GM13976 (cell line): Measurements from ENCODE around the gene RERE.
"Not testable (repeated sequence)": the region's sequence is repeated elsewhere in the genome, so short reads cannot be mapped to it uniquely, and the experiment has no call there.

Source experiments
- DNase-seq: peaks from one replicate; pipeline ENCODE4 v3.0.0; 2012; ENCODE audit warnings: low spot score
- in situ Hi-C: fragments of 300-500 bp; cut with MboI; formaldehyde crosslinking; loops from one replicate; pipeline ENCODE4 v1.12.0; 2022; ENCODE audit warnings: low sequenced_read_pairs, mixed read lengths, inconsistent platforms; ENCODE audit not compliant: unreplicated experiment
- TF ChIP-seq, protein P1 (sequence below): IDR thresholded peaks from 2 replicates; pipeline ENCODE4 v1.5.1; 2012; ENCODE audit warnings: borderline replicate concordance, mild to moderate bottlenecking; ENCODE audit not compliant: insufficient read depth; ENCODE audit errors: extremely low read depth, missing control alignments, control extremely low read depth

Gene RERE

DNA sequence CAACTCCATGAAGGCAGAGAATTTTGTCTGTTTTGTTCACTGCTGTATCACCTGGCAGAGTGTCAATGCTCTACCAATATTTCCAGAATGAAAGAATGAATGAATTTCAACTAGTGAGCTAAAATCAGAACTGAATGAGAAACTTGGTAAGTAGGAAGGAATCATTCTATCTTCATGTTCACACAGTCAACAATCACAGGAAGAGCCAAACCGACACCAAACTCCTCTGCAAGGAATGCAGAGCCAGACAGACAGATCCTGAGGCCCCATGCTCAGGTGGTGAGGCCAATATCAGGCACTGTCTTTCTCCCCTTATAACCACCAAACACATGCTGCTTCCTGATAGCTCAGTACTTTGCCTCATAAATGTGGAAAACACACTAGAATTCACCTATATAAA lies 360.4 kb downstream of the RERE start:
- in situ Hi-C loops, result no loop called here
- DNase-seq, result no peak
- TF ChIP-seq, protein P1, sequence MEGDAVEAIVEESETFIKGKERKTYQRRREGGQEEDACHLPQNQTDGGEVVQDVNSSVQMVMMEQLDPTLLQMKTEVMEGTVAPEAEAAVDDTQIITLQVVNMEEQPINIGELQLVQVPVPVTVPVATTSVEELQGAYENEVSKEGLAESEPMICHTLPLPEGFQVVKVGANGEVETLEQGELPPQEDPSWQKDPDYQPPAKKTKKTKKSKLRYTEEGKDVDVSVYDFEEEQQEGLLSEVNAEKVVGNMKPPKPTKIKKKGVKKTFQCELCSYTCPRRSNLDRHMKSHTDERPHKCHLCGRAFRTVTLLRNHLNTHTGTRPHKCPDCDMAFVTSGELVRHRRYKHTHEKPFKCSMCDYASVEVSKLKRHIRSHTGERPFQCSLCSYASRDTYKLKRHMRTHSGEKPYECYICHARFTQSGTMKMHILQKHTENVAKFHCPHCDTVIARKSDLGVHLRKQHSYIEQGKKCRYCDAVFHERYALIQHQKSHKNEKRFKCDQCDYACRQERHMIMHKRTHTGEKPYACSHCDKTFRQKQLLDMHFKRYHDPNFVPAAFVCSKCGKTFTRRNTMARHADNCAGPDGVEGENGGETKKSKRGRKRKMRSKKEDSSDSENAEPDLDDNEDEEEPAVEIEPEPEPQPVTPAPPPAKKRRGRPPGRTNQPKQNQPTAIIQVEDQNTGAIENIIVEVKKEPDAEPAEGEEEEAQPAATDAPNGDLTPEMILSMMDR, result no peak

DNA sequence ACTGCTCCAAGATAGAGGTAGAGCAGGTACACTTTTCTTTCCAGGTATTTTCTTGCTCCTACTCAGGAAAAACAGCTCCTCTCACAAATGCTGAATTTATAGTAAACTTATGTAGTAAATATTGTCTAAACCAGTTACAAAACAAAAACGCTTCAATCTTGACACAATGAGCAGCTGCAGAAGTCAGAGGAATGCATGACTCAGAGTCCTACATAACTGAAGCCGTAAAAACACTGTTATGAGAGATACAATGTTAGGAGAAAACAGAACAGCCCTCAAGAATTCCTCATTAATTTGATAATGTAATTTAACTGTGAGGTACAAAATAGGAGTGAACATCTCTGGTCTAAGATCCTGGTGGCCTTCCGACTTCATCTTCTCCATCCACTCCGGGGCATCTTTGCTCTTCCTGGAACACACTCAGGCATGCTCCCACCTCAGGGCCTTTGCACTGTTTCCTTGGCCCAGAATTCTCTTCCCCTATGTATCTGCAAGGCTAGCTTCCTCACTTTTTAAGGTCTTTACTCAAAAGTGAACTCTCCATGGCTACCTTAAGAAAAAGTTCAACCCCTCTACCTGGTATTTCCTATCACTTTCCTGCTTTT lies 361.0 kb downstream of the RERE start:
- in situ Hi-C loops, result no loop called here
- DNase-seq, result no peak

DNA sequence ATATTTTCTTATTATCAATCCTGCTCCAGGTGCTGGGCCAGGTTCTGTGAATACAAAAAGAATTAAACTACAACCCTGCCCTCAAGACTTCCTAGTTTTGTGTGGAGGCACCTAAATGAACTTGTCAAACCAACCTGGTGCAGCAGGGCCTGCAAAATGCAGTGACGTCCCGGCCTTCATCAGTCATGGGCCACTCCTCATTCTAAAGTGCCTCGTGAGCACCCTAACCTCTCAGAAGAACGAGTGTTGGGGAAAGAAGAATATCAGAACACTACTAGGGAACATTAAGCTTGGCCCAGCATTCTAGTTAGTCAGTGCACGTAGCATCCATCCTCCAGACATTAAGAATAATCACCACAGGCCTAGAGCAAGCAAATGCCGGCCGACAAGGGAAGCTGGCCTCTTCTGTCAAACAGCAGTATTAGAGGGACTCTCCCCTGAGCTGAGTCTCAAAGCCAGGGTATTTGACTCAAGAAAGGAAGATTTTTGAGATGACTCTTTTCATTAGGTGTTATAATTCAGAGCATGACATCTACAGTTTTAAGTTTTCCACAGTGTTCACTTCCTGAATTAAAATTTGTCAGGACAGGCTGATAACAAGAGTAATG lies 361.6 kb downstream of the RERE start:
- no peak for DNase-seq
- in situ Hi-C loops, result no loop called here
- TF ChIP-seq, protein P1, result no peak

More for the DNA sequence above, 361.0 kb downstream of the RERE start:
- TF ChIP-seq, protein P1, result no peak

DNA sequence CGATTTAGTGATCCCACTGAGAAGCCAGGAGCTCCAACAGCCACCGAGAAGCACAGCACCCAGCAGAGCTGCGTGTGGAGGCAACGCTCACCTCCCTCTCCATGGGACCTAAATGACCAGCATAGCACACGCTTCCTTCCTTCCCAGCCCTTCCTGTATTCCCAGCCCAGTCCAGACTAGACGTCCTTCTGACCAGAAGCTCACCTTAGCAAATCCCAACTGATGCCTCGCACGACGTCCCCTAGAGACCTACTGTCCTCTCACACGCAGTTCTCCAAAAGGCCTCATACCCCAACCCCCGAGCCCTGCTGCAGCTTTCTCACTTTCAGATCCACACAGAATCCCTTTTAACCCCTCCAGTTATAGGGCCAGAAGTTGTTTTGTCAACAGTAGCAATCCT lies 367.1 kb downstream of the RERE start:
- TF ChIP-seq, protein P1, result no peak
- DNase-seq, result no peak
- in situ Hi-C loops, result no loop called here

DNA sequence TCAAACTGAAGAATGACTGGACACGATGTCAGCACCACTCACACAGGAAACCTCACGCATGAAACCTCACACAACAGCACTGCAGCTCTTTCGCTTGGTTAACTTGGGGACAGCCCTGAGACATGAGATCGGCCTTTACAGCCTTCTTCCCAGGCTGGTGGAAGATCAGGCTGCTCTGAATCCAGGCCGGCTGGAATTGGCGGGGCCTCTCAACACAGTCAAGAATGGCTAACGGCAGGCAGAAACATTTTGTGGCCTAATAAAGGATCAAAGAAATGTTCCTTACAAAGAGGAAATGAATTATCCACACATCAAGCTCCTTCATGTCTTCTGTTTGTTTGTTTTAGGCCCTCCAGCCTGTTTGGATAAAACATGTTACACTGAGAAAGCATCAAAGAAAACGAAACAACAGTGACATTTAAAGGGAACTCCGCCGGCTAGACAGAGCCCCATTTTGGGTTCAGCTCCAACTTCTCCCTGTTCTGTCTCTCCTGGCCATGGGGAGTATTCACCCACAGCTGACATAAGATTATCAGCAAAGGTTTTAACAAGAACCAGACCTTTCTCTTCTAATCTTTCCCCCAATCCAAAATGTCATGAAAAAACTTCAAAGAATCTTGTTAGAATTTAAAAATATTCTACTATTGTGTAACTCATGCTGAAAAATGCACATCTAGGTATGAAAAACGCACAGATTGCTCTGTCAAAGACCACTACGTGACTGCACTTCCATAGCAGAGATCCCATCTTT lies 368.4 kb downstream of the RERE start:
- DNase-seq, result no peak
- TF ChIP-seq, protein P1, result no peak
- in situ Hi-C loops, result no loop called here

DNA sequence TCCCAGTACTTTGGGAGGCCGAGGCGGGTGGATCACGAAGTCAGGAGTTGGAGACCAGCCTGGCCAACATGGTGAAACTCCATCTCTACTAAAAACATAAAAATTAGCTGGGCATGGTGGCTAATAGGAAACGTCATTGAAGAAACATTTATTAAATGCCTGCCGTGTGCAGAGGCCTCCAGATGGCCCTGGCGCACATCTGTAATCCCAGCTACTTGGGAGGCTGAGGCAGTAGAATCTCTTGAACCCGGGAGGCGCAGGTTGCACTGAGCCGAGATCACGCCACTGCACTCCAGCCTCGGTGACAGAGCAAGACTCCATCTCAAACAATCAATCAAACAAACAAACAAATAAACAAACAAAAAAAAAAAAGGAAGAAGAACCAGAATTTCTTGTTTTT lies 368.9 kb downstream of the RERE start:
- DNase-seq, in situ Hi-C loops: not testable (repeated sequence)

DNA sequence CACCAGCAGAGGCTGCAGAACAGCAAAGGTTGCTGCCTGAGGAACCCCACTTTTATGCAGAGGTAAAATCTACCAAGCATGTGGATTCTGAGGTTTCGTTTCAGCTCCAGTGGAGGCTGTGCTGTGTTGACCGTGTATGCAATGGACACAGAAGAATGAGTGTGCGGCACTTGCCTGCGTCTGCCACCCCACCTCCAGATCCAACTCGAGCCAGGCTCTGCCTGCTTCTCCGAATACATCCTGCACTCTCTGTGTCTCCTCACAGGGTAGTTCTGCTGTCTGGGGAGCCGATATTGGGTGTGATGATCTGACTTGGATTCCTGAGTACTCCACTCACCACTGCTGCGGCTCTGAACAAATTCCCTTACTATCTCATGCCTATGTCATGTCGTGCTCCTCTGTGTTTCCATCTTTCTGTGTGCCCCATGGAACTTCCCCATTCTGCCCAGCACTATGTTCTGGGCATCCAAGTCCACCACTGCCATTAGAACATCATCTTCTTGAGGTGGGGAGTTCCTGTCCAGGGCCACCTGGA lies 369.8 kb downstream of the RERE start:
- TF ChIP-seq, protein P1, result no peak
- DNase-seq, result no peak
- in situ Hi-C loops, result no loop called here

DNA sequence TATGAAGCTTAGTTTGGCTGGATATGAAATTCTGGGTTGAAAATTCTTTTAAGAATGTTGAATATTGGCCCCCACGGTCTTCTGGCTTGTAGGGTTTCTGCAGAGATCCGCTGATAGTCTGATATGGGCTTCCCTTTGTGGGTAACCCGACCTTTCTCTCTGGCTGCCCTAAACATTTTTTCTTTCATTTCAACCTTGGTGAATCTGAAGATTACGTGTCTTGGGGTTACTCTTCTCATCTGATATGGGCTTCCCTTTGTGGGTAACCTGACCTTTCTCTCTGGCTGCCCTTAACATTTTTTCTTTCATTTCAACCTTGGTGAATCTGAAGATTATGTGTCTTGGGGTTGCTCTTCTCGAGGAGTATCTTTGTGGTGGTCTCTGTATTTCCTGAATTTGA lies 371.3 kb downstream of the RERE start:
- in situ Hi-C loops, DNase-seq: not testable (repeated sequence)
